Left renal cortex interstitium (tissue), 4 donors: ENCODE results near the gene APMAP. TPM values are rescaled to one million over a fixed set of nuclear protein-coding genes. Genes with fewer than 3 reads are reported as not detected.

ENCODE experiments used
- DNase-seq, 4 donors: peaks; one replicate each; pipeline ENCODE4 v3.0.0-alpha.2; 2013; ENCODE audit warnings: low read depth in 4 of 4, low spot score in 2 of 4, missing footprints in 1 of 4
- polyA plus RNA-seq, 4 donors: library from polyadenylated mRNA; unstranded; fragments of 120-200 nt; gene quantifications; one replicate each; pipeline ENCODE4 v1.2.1, GENCODE V29; 2013; ENCODE audit not compliant: insufficient read length in 4 of 4

The APMAP gene
- polyA plus RNA-seq: 100 to 1,000 TPM in 2 of 4 donors, 10 to 100 TPM in 2; 88.9 to 120 (median 101) TPM

GRCh38 chr20:24992487-24993205 lies at the start of gene APMAP:
APMAP (minus strand) TSS chr20:24992751; CDS start chr20:24992688, 63 bp downstream.
- DNase-seq: peak; percentile 76 to 92 (median 86)

GRCh38 chr20:25041813-25042530 lies 49.4 kb upstream of the APMAP start:
- no peak for DNase-seq

DNA sequence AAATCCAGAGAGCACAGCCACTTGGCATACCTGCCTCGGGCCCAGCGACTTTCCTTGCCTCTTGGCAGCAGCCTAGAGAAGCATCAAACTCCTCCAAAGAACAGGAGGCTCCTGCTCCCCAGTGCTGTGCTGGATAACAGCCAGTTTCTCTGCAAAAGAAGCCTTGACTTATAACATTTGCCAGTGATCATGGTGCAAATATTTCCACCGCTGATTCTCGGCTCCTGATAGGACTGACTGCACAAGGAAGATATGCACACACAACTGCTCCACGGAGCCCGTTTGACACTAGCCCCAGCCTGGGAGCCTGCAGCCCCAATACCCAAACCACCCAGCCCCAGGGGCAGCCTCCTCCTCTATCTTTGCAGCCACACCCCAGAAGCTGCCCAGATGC lies 47.9 kb upstream of the APMAP start:
- DNase-seq: no peak

GRCh38 chr20:25039697-25040437 lies 47.3 kb upstream of the APMAP start:
- no peak for DNase-seq

DNA sequence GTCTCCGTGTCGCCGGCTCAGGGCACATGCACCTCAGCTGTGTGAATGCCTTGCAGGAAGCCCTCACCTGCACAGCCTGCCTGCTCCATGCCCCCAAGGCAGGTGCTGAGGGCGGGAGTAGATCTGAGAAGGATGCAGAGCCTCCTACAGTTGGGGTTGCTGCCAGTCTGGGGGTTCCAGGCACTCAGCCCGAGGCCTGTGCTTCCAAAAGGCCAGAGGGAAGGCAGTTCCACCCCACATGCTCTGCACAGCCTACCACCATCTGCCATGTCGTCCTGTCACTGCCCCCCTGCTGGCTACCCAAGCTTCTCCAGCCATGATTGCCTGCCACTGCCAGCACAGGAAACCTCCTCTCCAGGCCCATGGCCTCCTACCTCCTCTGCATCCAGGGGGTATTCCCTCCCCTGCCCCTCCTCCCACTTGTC lies 46.1 kb upstream of the APMAP start:
- no peak for DNase-seq

- DNase-seq: no peak
Observed at GRCh38 chr20:25038103-25038410, 45.5 kb upstream of the APMAP start.

DNA sequence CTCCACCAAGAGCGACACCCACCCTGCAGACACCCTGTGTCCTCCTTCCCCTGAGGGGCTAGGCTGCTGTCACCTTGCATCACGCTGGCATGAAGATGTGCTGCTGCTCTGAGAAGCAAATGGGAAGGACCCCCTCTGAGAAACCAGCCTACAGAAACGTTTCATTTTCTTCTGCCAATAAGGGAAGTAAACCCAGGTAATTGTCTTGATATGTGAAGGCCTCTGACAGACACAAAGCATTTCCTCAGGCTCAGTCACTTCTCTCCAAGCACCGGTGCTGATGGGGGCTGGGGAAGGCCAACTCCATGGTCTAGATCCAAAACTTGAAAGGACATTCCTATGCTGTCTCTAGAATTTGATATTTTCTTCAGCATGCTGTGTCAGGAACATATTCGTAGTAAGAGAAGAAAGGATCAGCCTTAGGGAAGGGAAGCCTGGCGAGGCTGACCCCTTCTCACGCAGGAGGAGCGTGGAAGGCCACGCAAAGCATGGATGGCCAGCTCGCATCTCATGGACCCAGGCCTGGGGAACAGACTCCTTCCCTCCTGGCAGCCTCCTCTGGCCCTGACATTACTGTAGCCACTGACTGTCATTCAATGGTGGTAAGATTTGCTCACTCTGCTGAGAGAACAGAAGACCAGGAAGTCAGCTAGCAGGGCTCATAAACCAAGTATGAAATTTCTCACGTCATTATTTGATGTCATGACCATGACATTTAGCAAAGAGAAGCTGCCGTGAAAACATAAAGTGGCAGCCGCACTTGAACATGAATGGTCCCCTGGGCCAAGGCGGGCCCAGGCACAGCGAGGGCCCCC lies 44.9 kb upstream of the APMAP start:
- DNase-seq: no peak

DNA sequence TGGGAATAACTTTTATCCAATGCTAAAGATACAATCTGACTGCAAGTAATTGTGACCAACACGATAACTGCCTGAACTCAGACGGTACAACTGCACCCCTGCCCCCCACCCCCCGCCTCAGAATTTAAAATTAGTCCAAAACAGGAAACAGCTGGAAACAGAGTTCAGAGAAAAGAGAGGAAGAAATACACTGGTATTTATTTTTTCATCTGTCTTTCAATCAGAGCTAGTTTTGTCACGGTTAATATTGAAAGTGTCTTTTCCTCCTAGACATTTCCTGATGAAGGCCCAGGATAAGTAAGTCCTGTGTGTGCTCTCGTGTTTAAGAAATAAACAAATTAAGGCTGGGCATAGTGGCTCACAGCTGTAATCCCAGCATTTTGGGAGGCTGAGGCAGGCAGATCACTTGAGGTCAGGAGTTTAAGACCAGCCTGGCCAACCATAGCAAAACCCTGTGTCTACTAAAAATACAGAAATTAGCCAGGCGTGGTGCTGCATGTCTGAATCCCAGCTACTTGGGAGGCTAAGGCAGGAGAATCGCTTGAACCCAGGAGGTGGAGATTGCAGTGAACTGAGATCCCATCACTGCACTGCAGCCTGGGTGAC lies 43.9 kb upstream of the APMAP start:
- no peak for DNase-seq

DNA sequence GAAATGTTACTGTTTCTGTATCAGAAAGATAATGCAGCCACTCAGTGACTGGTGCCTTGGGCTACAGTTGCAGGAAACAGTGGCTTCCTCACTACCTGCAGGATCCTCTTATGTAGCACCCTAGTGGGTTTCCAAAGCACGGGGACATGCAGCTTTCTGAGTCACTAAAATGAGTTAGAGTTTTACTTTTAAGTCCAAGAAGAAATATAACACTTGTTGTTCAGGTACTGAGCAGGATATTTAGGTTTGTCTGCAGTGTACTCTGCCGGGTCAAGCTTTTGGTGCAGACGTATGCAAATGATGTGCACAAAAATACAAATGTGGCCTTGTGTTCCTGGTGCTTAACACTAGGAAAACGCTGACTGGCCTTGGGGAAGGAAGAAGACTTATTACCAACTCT lies 43.4 kb upstream of the APMAP start:
- DNase-seq: no peak

- no peak for DNase-seq
Observed at GRCh38 chr20:25033924-25034300, 41.4 kb upstream of the APMAP start.

DNA sequence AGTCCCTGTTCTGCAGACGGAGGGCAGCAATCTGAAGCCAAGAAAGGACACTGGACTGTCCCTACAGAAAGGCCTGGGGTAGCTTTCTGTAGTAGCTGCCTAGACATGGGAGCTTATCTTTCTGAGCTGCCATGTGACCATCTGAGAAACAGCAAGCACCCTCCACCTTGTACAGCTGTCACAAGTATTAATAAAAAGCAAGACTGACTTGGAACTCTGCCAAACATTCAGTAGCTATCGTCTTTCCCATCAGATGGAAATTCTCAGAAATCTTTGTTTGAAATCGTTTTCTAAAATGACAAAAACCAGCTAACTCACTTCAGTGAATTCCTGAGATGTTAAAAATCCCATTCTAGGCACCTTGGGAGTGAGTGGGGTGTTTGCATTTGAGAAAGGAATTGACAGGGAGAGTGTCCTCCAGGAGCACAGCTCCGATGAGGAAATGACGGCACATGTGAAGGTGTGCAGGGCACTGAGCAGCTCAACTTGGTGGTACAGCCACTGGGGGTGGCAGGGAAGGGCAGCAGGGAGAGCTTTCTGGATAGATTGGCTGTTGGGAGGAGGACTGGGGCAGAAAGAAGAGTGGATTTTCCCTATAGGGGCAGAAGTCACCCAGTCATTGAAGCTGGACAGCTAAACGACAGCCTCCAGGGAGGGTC lies 40.8 kb upstream of the APMAP start:
- DNase-seq: peak in 1 of 4 donors; percentile 17

DNA sequence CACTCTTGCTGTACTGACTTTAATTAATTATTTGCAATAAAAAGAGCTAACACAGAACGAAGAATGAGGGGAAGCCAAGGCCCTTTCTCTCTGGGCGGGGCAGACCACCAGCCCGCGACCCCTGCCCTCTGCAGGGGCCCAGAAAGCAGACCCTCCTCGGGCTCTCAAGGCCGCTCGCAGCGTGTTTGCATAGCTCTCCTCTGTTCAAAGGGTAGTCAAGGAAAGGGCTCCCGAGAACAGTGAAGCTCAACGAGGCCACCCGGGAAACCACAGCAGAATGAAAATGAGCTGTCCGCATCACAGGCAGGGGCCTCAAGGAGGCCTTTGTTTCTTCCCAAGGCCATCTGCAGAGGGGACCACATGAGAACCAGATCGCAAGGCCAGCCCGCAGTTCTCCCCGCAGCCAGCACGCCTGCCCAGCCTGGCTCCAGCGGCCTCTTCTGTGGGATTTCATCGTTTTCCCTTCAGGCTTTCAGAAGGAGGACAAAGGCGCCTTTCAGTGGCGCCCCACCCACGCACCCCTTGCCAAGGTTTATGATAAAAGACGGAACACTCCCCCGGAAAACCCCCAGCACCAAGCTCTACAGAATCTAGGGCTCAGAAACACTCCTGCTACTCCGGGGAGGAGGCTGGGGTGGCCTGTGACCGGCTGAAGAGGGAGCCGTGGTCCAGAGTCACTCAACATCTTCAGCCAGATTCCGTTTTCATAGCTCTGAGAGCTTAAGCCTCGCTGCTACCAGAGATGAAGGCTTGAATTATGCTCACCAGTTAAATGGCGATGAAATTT lies 40.1 kb upstream of the APMAP start:
- no peak for DNase-seq

DNA sequence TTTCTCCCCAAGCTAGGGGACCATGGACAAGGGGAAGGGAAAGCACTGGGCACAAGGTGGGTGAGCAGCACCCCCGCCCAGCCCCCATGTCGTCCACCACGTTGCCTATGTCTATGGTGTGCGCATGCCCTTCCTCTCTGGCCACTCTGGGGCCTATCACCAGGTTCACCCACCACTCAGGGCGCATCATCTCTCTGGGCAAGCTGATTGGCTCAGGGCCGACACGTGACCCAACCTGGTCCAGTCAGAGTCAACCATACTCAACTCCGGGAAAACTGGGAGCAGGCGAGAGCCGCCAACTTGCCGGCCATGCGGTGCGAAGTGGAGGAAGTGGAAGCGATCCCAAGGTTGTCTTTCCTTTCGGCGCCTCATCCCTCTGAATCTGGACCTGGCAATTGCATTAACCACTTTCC lies 39.5 kb upstream of the APMAP start:
- no peak for DNase-seq

GRCh38 chr20:25031241-25031640 lies 38.7 kb upstream of the APMAP start:
- DNase-seq: no peak

DNA sequence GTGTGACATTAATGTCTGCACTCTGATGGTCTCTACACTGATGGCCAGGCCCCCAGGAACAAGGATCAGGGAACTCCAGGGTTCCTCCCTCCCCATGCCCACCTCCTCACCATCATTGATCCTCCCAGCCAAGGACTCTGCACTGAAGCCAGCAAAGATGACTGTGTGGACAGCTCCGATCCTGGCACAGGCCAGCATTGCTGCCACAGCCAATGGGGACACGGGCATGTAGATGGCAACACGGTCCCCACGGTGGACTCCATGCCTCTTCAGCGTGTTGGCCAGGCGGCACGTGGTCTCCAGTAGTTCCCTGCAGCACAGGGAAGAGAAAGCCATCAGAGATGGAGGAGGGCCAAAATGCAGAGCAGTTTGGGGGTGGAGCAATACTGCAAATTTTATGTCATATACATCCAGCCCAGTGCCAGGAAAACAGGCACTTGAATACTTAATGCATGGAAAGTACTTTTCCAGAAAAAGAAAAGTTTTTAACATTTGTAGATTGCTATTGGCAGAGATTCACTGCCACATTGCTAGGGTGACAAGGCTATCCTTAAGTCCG lies 38.2 kb upstream of the APMAP start:
- no peak for DNase-seq

- DNase-seq: no peak
Observed at GRCh38 chr20:25030007-25030648, 37.6 kb upstream of the APMAP start.

- no peak for DNase-seq
Observed at GRCh38 chr20:25025986-25026605, 33.5 kb upstream of the APMAP start.
